HG03469 (cell line): ENCODE results near the gene USP17L18.
"Not testable (repeated sequence)": the region's sequence is repeated elsewhere in the genome, so short reads cannot be mapped to it uniquely, and the experiment has no call there.

ENCODE experiments used
- ATAC-seq: cut with Tn5 transposase; IDR thresholded peaks from one replicate; pipeline ENCODE4 v1.9.1; 2021; ENCODE audit warnings: mild to moderate bottlenecking, moderate library complexity, moderate number of reproducible peaks; ENCODE audit not compliant: unreplicated experiment

USP17L18 gene

DNA sequence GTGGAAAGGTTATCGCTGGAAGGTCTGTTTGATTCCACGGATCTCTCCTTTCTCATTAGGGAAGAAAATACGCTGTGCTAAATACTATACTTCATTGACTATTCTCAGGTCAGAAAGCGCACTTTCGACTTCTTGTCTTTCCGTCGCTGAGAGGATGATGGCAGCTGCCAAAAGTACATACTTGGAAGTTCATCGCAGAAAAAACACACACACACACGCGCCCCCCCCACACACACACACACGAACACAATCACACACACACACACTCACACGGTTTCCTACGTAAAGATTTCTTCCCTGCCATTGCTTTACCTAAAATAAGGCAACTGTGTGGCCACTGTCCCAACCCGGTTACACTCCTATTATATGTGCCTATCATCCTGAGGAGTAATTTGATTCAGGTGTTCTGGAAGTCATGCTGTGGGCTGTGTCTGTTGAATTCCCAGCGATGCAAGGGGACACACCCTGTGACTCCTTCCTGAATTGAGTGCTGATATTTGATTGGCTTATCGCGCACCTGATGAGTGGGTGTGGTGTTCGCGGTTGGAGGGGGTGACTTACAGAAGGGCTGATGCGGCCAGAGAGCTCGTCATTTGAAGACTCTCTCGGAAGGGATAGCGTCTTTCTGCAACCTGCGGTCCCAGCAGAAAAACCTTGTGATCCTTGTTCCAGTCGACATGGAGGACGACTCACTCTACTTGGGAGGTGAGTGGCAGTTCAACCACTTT lies at the start of gene USP17L18:
Gene USP17L18, plus strand, starts transcription at position 678 of the 728 bp plus-strand sequence. Its CDS starts 0 bp downstream, at position 678.
- ATAC-seq: not testable (repeated sequence)

GRCh38 chr4:9210357-9210756 lies 38.1 kb upstream of the USP17L18 start, which contains the start of gene USP17L10:
TSS of gene USP17L10 (plus strand) at chr4:9210657. CDS start at chr4:9210657, 0 bp downstream.
- not testable (repeated sequence) for ATAC-seq

DNA sequence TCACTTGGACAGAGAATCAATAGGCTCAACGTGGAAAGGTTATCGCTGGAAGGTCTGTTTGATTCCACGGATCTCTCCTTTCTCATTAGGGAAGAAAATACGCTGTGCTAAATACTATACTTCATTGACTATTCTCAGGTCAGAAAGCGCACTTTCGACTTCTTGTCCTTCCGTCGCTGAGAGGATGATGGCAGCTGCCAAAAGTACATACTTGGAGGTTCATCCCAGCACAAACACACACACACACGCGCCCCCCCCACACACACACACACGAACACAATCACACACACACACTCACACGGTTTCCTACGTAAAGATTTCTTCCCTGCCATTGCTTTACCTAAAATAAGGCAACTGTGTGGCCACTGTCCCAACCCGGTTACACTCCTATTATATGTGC lies 33.7 kb upstream of the USP17L18 start:
- not testable (repeated sequence) for ATAC-seq

DNA sequence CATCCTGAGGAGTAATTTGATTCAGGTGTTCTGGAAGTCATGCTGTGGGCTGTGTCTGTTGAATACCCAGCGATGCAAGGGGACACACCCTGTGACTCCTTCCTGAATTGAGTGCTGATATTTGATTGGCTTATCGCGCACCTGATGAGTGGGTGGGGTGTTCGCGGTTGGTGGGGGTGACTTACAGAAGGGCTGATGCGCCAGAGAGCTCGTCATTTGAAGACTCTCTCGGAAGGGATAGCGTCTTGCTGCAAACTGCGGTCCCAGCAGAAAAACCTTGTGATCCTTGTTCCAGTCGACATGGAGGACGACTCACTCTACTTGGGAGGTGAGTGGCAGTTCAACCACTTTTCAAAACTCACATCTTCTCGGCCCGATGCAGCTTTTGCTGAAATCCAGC lies 33.3 kb upstream of the USP17L18 start, which contains the start of gene USP17L11:
Gene USP17L11, plus strand, starts transcription at position 301 of the 400 bp plus-strand sequence. Its CDS starts 0 bp downstream, at position 301.
- ATAC-seq: not testable (repeated sequence)

- not testable (repeated sequence) for ATAC-seq
Measured at GRCh38 chr4:9219852-9220251, 28.6 kb upstream of the USP17L18 start, which contains the start of gene USP17L12. TSS of gene USP17L12 (plus strand) at chr4:9220152. CDS start at chr4:9220152, 0 bp downstream.

DNA sequence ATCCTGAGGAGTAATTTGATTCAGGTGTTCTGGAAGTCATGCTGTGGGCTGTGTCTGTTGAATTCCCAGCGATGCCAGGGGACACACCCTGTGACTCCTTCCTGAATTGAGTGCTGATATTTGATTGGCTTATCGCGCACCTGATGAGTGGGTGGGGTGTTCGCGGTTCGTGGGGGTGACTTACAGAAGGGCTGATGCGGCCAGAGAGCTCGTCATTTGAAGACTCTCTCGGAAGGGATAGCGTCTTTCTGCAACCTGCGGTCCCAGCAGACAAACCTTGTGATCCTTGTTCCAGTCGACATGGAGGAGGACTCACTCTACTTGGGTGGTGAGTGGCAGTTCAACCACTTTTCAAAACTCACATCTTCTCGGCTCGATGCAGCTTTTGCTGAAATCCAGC lies 23.8 kb upstream of the USP17L18 start, which contains the start of gene USP17L13:
Gene USP17L13, plus strand, starts transcription at position 301 of the 400 bp plus-strand sequence. Its CDS starts 0 bp downstream, at position 301.
- not testable (repeated sequence) for ATAC-seq

- not testable (repeated sequence) for ATAC-seq
Measured at GRCh38 chr4:9230249-9230648, 18.2 kb upstream of the USP17L18 start.

- not testable (repeated sequence) for ATAC-seq
Measured at GRCh38 chr4:9234085-9234484, 14.3 kb upstream of the USP17L18 start, which contains the start of gene USP17L15. TSS of gene USP17L15 (plus strand) at chr4:9234385. CDS start at chr4:9234385, 0 bp downstream.

DNA sequence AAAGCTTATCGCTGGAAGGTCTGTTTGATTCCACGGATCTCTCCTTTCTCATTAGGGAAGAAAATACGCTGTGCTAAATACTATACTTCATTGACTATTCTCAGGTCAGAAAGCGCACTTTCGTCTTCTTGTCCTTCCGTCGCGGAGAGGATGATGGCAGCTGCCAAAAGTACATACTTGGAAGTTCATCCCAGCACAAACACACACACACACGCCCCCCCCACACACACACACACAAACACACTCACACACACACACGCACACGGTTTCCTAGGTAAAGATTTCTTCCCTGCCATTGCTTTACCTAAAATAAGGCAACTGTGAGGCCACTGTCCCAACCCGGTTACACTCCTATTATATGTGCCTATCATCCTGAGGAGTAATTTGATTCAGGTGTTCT lies 10.0 kb upstream of the USP17L18 start:
- ATAC-seq: not testable (repeated sequence)

DNA sequence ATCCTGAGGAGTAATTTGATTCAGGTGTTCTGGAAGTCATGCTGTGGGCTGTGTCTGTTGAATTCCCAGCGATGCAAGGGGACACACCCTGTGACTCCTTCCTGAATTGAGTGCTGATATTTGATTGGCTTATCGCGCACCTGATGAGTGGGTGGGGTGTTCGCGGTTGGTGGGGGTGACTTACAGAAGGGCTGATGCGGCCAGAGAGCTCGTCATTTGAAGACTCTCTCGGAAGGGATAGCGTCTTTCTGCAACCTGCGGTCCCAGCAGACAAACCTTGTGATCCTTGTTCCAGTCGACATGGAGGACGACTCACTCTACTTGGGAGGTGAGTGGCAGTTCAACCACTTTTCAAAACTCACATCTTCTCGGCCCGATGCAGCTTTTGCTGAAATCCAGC lies 4.9 kb upstream of the USP17L18 start, which contains the start of gene USP17L17:
Gene USP17L17, plus strand, starts transcription at position 301 of the 400 bp plus-strand sequence. Its CDS starts 0 bp downstream, at position 301.
- not testable (repeated sequence) for ATAC-seq

- not testable (repeated sequence) for ATAC-seq
Measured at GRCh38 chr4:9253078-9253477, 4.6 kb downstream of the USP17L18 start, which contains the start of gene USP17L19. TSS of gene USP17L19 (plus strand) at chr4:9253378. CDS start at chr4:9253378, 0 bp downstream.

GRCh38 chr4:9257824-9258223 lies 9.4 kb downstream of the USP17L18 start, which contains the start of gene USP17L20:
TSS of gene USP17L20 (plus strand) at chr4:9258124. CDS start at chr4:9258124, 0 bp downstream.
- ATAC-seq: not testable (repeated sequence)

DNA sequence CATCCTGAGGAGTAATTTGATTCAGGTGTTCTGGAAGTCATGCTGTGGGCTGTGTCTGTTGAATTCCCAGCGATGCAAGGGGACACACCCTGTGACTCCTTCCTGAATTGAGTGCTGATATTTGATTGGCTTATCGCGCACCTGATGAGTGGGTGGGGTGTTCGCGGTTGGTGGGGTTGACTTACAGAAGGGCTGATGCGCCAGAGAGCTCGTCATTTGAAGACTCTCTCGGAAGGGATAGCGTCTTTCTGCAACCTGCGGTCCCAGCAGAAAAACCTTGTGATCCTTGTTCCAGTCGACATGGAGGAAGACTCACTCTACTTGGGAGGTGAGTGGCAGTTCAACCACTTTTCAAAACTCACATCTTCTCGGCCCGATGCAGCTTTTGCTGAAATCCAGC lies 14.1 kb downstream of the USP17L18 start, which contains the start of gene USP17L21:
Gene USP17L21, plus strand, starts transcription at position 301 of the 400 bp plus-strand sequence. Its CDS starts 0 bp downstream, at position 301.
- not testable (repeated sequence) for ATAC-seq

DNA sequence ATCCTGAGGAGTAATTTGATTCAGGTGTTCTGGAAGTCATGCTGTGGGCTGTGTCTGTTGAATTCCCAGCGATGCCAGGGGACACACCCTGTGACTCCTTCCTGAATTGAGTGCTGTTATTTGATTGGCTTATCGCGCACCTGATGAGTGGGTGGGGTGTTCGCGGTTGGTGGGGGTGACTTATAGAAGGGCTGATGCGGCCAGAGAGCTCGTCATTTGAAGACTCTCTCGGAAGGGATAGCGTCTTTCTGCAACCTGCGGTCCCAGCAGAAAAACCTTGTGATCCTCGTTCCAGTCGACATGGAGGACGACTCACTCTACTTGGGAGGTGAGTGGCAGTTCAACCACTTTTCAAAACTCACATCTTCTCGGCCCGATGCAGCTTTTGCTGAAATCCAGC lies 18.9 kb downstream of the USP17L18 start, which contains the start of gene USP17L22:
Gene USP17L22, plus strand, starts transcription at position 301 of the 400 bp plus-strand sequence. Its CDS starts 0 bp downstream, at position 301.
- ATAC-seq: not testable (repeated sequence)

- not testable (repeated sequence) for ATAC-seq
Measured at GRCh38 chr4:9271719-9272118, 23.3 kb downstream of the USP17L18 start.
